ENCODE measurements around the gene ATPAF1.
"Not testable (repeated sequence)": the region's sequence is repeated elsewhere in the genome, so short reads cannot be mapped to it uniquely, and the experiment has no call there.

The ATPAF1 gene, protein sequence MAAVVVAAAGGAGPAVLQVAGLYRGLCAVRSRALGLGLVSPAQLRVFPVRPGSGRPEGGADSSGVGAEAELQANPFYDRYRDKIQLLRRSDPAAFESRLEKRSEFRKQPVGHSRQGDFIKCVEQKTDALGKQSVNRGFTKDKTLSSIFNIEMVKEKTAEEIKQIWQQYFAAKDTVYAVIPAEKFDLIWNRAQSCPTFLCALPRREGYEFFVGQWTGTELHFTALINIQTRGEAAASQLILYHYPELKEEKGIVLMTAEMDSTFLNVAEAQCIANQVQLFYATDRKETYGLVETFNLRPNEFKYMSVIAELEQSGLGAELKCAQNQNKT

GRCh38 chr1:46667782-46668760 is at the start of gene ATPAF1:
Gene ATPAF1 (minus strand): TSS chr1:46668364. CDS start chr1:46668322, 42 bp downstream.
- DNase-seq: peak; percentile 22 to 46

GRCh38 chr1:46717654-46718053 is 49.5 kb upstream of the ATPAF1 start:
- no peak for DNase-seq

GRCh38 chr1:46714976-46715375 is 46.8 kb upstream of the ATPAF1 start:
- DNase-seq: no peak

- DNase-seq: no peak
Measured at GRCh38 chr1:46708121-46708520, 40.0 kb upstream of the ATPAF1 start.

DNA sequence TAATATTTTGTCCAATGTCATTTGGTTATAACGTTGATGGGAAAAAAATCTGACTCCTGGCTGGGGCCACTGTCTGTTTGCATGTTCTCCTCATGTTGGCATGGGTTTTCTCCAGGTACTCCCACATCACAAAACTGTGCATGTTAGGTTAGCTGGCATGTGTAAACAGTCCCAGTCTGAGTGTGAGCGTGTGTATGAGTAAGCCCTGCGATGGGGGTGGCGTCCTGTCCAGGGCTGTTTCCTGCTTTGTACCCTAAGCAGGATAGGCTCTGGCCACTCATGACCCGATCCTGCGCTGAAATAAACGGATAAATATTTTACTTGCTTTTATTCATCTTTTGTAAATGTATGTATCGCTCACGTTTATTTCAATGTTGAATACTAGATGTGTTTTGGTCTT is 37.2 kb upstream of the ATPAF1 start:
- DNase-seq: no peak

- DNase-seq: no peak
Measured at GRCh38 chr1:46703927-46704641, 35.9 kb upstream of the ATPAF1 start.

DNA sequence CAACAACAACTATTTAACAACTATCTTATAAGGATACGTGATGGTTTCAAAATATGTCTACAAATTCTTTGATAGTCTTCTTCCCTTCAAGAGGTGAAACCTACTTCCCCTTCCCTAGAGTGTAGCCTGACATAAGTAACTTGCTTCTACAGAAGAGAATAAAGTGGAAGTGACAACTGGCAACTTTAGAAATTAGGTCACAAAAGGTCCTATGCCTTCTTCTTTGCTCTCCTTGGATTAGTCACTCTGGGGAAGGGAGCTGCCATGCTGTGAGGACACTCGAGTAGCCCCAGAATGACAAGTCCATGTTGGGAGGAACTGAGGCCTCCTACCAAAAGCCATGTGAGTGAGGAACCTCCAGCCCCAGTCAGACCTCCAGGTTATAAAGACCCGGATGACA is 31.5 kb upstream of the ATPAF1 start:
- no peak for DNase-seq

DNA sequence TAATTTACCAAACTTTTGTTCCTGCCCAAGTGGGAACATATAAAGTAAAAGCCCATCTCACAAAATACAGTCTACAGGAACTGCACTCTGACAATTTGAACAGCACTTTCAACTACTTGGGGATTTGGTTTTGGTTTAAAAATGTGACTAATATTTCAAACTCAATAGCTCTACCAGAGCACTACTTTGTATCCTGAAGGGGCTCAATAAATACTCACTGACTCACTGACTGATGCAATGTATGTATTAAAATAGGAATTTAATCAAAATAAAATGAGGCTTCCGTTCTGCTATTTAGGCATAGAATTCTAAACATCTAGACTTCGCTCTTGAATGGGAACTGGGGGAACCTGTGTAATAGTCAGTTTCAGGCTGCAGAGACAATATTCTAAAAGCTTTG is 28.9 kb upstream of the ATPAF1 start:
- DNase-seq: no peak

- not testable (repeated sequence) for DNase-seq
Measured at GRCh38 chr1:46694676-46695075, 26.5 kb upstream of the ATPAF1 start.

- peak in 1 of 2 experiments; percentile 66 for DNase-seq
Measured at GRCh38 chr1:46692811-46693770, 24.9 kb upstream of the ATPAF1 start.

GRCh38 chr1:46691997-46692790 is 24.0 kb upstream of the ATPAF1 start:
- no peak for DNase-seq

- no peak for DNase-seq
Measured at GRCh38 chr1:46690931-46691421, 22.8 kb upstream of the ATPAF1 start.

- DNase-seq: no peak
Measured at GRCh38 chr1:46689897-46690296, 21.7 kb upstream of the ATPAF1 start.

- DNase-seq: no peak
Measured at GRCh38 chr1:46689356-46689755, 21.2 kb upstream of the ATPAF1 start.

DNA sequence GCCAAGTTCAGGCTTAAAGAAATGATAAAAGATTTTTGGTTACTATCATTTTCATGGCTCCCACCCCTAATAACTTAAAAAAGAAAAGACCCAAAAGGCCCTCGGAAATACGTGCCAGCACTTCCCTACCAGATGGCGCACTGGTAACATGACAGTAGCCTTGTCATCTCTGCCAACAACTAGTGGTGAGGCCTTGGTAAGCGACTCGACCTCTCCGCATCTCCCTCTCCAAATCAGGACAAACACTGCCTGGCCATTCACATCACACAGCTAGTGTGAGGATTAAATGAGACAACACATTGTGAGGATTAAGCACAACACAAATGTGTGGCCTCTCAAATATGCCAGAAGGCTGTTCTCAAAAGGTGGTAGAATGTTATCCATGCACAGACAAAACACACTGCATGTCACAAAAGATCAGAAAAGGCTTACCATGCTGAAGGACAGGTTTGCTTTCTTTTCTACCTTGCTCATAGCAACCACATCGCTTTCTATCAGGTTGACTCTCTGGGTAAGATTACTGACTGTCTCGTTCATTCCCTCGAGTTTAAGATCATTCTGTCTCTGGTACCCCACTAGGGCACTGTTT is 19.9 kb upstream of the ATPAF1 start:
- no peak for DNase-seq

DNA sequence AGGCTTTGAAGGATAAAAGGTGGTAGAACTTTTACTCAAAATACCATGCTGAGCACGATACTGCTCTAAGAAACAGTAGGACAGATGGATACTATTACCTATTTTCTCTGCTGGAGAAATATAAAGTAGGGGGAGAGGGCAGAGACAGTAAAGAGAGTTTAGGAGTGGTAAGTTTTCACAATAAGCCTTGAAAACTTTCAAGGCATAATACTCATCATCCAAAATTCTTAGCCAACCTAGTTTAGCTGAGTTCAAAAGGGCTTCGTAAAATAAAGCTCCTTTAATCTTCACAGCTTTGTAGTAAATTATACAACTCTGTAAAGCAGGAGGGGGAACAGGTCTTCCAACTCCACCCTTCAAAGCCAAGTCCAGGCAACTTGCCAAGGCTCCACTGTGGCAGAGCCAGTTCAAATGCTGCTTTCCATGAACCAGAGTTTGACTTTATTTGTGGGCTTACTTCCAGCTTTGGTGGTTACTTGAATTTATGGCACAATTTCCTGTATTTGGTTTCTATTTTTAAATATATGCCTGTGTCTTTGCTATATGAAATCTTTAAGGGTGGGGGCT is 19.0 kb upstream of the ATPAF1 start:
- DNase-seq: no peak

DNA sequence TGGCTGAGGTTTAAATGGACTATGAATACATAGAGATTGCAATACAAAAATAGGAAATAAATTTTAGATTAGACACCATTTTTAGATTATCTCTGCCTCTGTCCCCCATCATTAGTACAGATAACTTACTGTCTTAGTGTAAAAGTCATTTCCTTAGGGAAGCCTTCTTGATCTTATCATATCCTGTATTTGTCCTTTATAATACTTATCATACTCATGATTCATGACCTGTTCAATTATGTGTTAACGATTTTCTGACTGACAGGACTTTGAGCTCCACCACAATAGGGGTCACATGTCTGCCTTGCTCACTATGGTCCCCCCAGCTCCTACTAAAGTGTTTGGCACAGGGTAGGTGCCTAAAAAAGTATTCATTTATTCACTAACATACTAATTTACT is 18.1 kb upstream of the ATPAF1 start:
- no peak for DNase-seq

GRCh38 chr1:46684670-46685069 is 16.5 kb upstream of the ATPAF1 start:
- DNase-seq: no peak

DNA sequence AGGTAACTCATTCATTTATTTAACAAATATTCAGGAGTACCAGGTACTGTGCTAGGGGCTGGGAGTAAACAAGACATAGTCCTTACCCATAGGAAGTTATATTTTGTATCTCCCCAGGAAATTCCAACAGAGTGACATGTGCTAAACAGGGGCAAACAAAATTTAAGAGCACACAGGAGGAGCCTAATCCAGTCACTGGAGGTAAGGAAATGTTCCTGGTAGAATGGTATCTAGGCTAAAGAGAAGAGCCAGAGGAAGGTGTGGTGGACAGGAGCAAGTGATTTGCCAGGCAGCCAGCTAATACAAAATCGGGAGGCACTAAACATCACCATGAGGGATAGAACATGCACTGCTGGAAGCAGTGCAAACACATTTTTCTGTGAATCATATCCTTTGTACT is 13.9 kb upstream of the ATPAF1 start:
- DNase-seq: no peak

DNA sequence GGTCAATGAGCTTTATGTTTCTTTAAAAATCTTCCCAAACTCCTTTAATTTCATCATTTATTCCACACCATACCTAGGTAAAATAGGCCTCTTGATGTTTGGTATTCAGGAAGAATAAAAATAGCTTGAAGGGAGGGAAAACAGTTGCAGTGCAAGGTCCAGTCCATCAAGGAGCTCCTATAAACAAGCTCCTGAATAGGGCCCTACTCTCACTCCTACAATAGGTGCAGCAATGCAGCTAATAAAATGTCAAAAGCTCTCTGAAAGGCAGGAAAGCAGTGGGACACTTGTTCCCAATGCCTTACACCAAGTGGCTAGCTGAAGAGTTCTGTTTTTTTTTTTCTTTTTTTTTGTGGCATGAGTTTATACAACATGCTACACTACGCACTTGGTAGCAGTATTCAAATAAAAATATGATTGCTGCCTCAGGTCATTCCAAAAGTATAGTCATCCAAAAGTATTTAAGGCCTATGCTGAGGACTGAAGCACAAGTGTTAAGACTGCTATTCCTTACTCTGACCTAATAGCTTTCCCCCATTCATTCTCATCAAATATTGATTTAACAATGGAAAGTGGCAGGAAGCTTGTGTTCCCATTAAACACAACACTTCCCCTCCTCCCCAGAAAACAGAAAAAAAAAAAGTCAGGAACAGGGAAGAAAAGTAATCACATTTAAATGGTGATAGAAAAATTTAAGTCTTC is 13.3 kb upstream of the ATPAF1 start:
- no peak for DNase-seq

All from NCI-H524 (cell line).